SK-N-SH (cell line): ENCODE data around the gene CTSF. TPM values are rescaled to one million over a fixed set of nuclear protein-coding genes. Genes with fewer than 3 reads are reported as not detected.

Experiments
- CTCF ChIA-PET: fragments of 300-600, 350-600 bp; formaldehyde crosslinking; extraction: SDS; loops from one replicate; lab custom pipeline; 2021; lab: Yijun Ruan, JAX
- POLR2A ChIA-PET: fragments of 350-600 bp; sonication (Branson Sonifier 250); formaldehyde crosslinking; extraction: SDS; loops from one replicate; lab custom pipeline; 2020; ENCODE audit warnings: antibody characterized with exemption, inconsistent platforms; lab: Yijun Ruan, JAX
- DNase-seq: peaks from one replicate; pipeline ENCODE4 v3.0.0; 2012
- H2AFZ ChIP-seq: fragments of 200-600 bp; sonication (generic); 2 replicates; pipeline ENCODE4 v1.8.1; 2016; ENCODE audit warnings: antibody characterized with exemption, mild to moderate bottlenecking, low read depth
- H3F3A ChIP-seq: fragments of 200-600 bp; sonication (generic); replicated peaks from 2 replicates; pipeline ENCODE3; 2016; ENCODE audit warnings: antibody characterized with exemption, mild to moderate bottlenecking; ENCODE audit not compliant: insufficient read depth
- H3K27ac ChIP-seq, 2 experiments: fragments of 200-500 bp in 1 of 2; fragments of 200-600 bp in 1 of 2; sonication (Bioruptor generic) in 1 of 2; sonication (generic), shearing (Covaris generic) in 1 of 2; 2 replicates each; pipeline versions ENCODE4 v1.5.1 to v1.6.1; 2014 to 2016; ENCODE audit warnings: low read depth in 2 of 2, inconsistent platforms in 1 of 2, low read length in 1 of 2, mild to moderate bottlenecking in 1 of 2, mixed read lengths in 1 of 2
- H3K27me3 ChIP-seq: fragments of 200-600 bp; sonication (generic), shearing (Covaris generic); 2 replicates; pipeline ENCODE4 v1.6.1; 2016; ENCODE audit warnings: mixed run types; ENCODE audit not compliant: insufficient read depth
- H3K36me3 ChIP-seq, 2 experiments: fragments of 200-500 bp in 1 of 2; fragments of 200-600 bp in 1 of 2; sonication (Bioruptor generic) in 1 of 2; sonication (generic) in 1 of 2; replicated peaks in 1 of 2; 2 replicates each; pipeline versions ENCODE3 to v1.5.1; 2014 to 2016; ENCODE audit warnings: low read length in 1 of 2, mild to moderate bottlenecking in 1 of 2; ENCODE audit not compliant: insufficient read depth in 2 of 2, control insufficient read depth in 1 of 2
- H3K4me1 ChIP-seq, 2 experiments: fragments of 200-500 bp in 1 of 2; fragments of 200-600 bp in 1 of 2; sonication (Bioruptor generic) in 1 of 2; sonication (generic), shearing (Covaris generic) in 1 of 2; 2 replicates each; pipeline versions ENCODE4 v1.5.1 to v1.6.1; 2014 to 2016; ENCODE audit warnings: low read depth in 1 of 2, low read length in 1 of 2, mixed run types in 1 of 2; ENCODE audit not compliant: insufficient read depth in 2 of 2, control insufficient read depth in 1 of 2
- H3K4me2 ChIP-seq: fragments of 200-600 bp; sonication (generic), shearing (Covaris generic); 2 replicates; pipeline ENCODE4 v1.6.1; 2017; ENCODE audit warnings: mixed run types
- H3K4me3 ChIP-seq, 2 experiments: fragments of 200-500 bp in 1 of 2; fragments of 200-600 bp in 1 of 2; sonication (Bioruptor generic) in 1 of 2; sonication (generic), shearing (Covaris generic) in 1 of 2; 2 replicates each; pipeline versions ENCODE4 v1.5.1 to v1.8.1; 2014 to 2016; ENCODE audit warnings: low read depth in 2 of 2, inconsistent platforms in 1 of 2, low read length in 1 of 2, mild to moderate bottlenecking in 1 of 2, mixed read lengths in 1 of 2, moderate library complexity in 1 of 2
- H3K79me2 ChIP-seq: fragments of 200-600 bp; sonication (generic); 2 replicates; pipeline ENCODE4 v1.8.1; 2017; ENCODE audit warnings: mild to moderate bottlenecking; ENCODE audit not compliant: insufficient read depth
- H3K9ac ChIP-seq: fragments of 200-600 bp; sonication (generic); 2 replicates; pipeline ENCODE4 v1.6.1; 2017; ENCODE audit warnings: mixed run types
- H3K9me2 ChIP-seq: fragments of 200-600 bp; sonication (generic); 2 replicates; pipeline ENCODE4 v1.6.1; 2017; ENCODE audit warnings: mixed run types
- H3K9me3 ChIP-seq: fragments of 200-600 bp; sonication (generic); 2 replicates; pipeline ENCODE4 v1.6.1; 2017; ENCODE audit warnings: mixed run types, mild to moderate bottlenecking, moderate library complexity
- H4K20me1 ChIP-seq: fragments of 200-600 bp; sonication (generic); 2 replicates; pipeline ENCODE4 v1.6.1; 2017; ENCODE audit warnings: mild to moderate bottlenecking, mixed run types; ENCODE audit not compliant: insufficient read depth
- CHD2 ChIP-seq: fragments of 150-350 bp; IDR thresholded peaks from 2 replicates; pipeline ENCODE4 v1.6.1; 2018; ENCODE audit warnings: low read length; ENCODE audit not compliant: partially characterized antibody
- EZH2phosphoT487 ChIP-seq: fragments of 200-600 bp; sonication (generic); IDR thresholded peaks from 2 replicates; pipeline ENCODE4 v1.6.1; 2017; ENCODE audit warnings: low read depth, mixed run types, mild to moderate bottlenecking, antibody characterized with exemption, moderate library complexity, borderline replicate concordance
- FOXJ3 ChIP-seq: sonication (generic); formaldehyde crosslinking; IDR thresholded peaks from 2 replicates; pipeline ENCODE4 v1.5.1; 2020; ENCODE audit warnings: mild to moderate bottlenecking, missing genetic modification reagents
- FOXM1 ChIP-seq: IDR thresholded peaks from 2 replicates; pipeline ENCODE4 v1.4.0; 2012; ENCODE audit warnings: low read depth, mild to moderate bottlenecking
- GABPA ChIP-seq: IDR thresholded peaks from 2 replicates; pipeline ENCODE4 v1.4.0; 2012; ENCODE audit warnings: low read depth, mild to moderate bottlenecking
- IRF3 ChIP-seq: fragments of 150-350 bp; IDR thresholded peaks from 2 replicates; pipeline ENCODE4 v1.6.1; 2016; ENCODE audit warnings: mild to moderate bottlenecking, low read depth, low read length
- JUND ChIP-seq: IDR thresholded peaks from 2 replicates; pipeline ENCODE4 v1.4.0; 2012
- MAX ChIP-seq: IDR thresholded peaks from 2 replicates; pipeline ENCODE4 v1.4.0; 2012; ENCODE audit warnings: low read depth
- MEF2A ChIP-seq: IDR thresholded peaks from 2 replicates; pipeline ENCODE4 v1.4.0; 2012; ENCODE audit warnings: low read depth, borderline replicate concordance
- MXI1 ChIP-seq: IDR thresholded peaks from 2 replicates; pipeline ENCODE4 v1.6.1; 2012; ENCODE audit warnings: mild to moderate bottlenecking, low read depth, low read length, improper control_type of control experiment
- NFIC ChIP-seq: IDR thresholded peaks from 2 replicates; pipeline ENCODE4 v1.4.0; 2012; ENCODE audit warnings: borderline replicate concordance
- POLR2AphosphoS5 ChIP-seq: IDR thresholded peaks from 2 replicates; pipeline ENCODE4 v1.6.1; 2012; ENCODE audit warnings: low read depth, low read length
- RAD21 ChIP-seq: IDR thresholded peaks from 2 replicates; pipeline ENCODE4 v1.6.1; 2012; ENCODE audit warnings: mild to moderate bottlenecking, low read length
- RCOR1 ChIP-seq: fragments of 150-350 bp; IDR thresholded peaks from 2 replicates; pipeline ENCODE4 v1.6.1; 2017; ENCODE audit warnings: antibody characterized with exemption, low read length
- RFX5 ChIP-seq: IDR thresholded peaks from 2 replicates; pipeline ENCODE4 v1.6.1; 2012; ENCODE audit warnings: mild to moderate bottlenecking, improper control_type of control experiment, low read length
- RXRA ChIP-seq: IDR thresholded peaks from 2 replicates; pipeline ENCODE4 v1.4.0; 2012; ENCODE audit warnings: low read depth, mild to moderate bottlenecking, borderline replicate concordance
- SIN3A ChIP-seq: IDR thresholded peaks from 2 replicates; pipeline ENCODE4 v1.6.1; 2012; ENCODE audit warnings: low read depth, mild to moderate bottlenecking, low read length, moderate library complexity, borderline replicate concordance
- SMC3 ChIP-seq: IDR thresholded peaks from 2 replicates; pipeline ENCODE4 v1.6.1; 2012; ENCODE audit warnings: low read depth, low read length, improper control_type of control experiment
- TCF12 ChIP-seq: IDR thresholded peaks from 2 replicates; pipeline ENCODE4 v1.4.0; 2012
- TEAD4 ChIP-seq: IDR thresholded peaks from 2 replicates; pipeline ENCODE4 v1.4.0; 2012; ENCODE audit warnings: mild to moderate bottlenecking, borderline replicate concordance; ENCODE audit not compliant: insufficient read depth
- USF1 ChIP-seq: IDR thresholded peaks from 2 replicates; pipeline ENCODE4 v1.4.0; 2012; ENCODE audit warnings: low read depth, borderline replicate concordance
- YY1 ChIP-seq: IDR thresholded peaks from 2 replicates; pipeline ENCODE4 v1.4.0; 2012; ENCODE audit warnings: low read depth, mild to moderate bottlenecking
- WGBS: methylation state at CpG from one replicate; pipeline ENCODE4 v1.1.6; 2017; ENCODE audit warnings: low lambda C conversion rate; 5-methylcytosine and 5-hydroxymethylcytosine counted together
- polyA plus RNA-seq, 3 experiments: library from polyadenylated mRNA; depleted of rRNA; stranded (reverse); fragments of >200 nt; gene quantifications; 2 replicates each; pipeline ENCODE4 v1.2.3, GENCODE V29; 2012

CTSF gene
- polyA plus RNA-seq, 1 of the 3 experiments (the other 2 are of a cell fraction) = 57.2 TPM

- Histone ChIP-seq H3K9me2 (no peaks in the 10 kb centered on the region), H3K27me3 (no peaks in the 10 kb centered on the region), H2AFZ (no peak overlapping the region), H3K4me2 (no peak overlapping the region), H3K9me3 (no peaks in the 10 kb centered on the region), H3K79me2 (peaks cover 7% of the 10 kb centered on the region), H4K20me1 (no peaks in the 10 kb centered on the region), H3K36me3 (no peaks in the 10 kb centered on the region), H3F3A (peaks cover 4% of the 10 kb centered on the region), H3K4me3 (no peak overlapping the region), H3K27ac (no peak overlapping the region), H3K9ac (no peak overlapping the region), H3K4me1 (peaks cover 0 to 10% of the 10 kb centered on the region in 2 experiments; a peak in 1 of 4 replicates)
- no peak for DNase-seq
- CTCF ChIA-PET = no interaction called here
- WGBS = 76% methylated on average over 9 of the region's 11 CpGs
- TF ChIP-seq YY1 (no peak), NFIC (no peak), EZH2phosphoT487 (no peak), TEAD4 (no peak), FOXM1 (no peak), MEF2A (no peak), RXRA (no peak), RAD21 (no peak), GABPA (no peak), MXI1 (no peak), RFX5 (no peak), JUND (no peak), FOXJ3 (no peak), SIN3A (no peak), RCOR1 (no peak)
- POLR2A ChIA-PET = no interaction called here
These were observed 20.4 kb downstream of the CTSF start for GRCh38 chr11:66548041-66548440.

- Histone ChIP-seq H3K27ac (no peak overlapping the region), H3K36me3 (no peaks in the 10 kb centered on the region), H3K4me3 (no peak overlapping the region), H4K20me1 (no peaks in the 10 kb centered on the region), H3F3A (peaks cover 4% of the 10 kb centered on the region), H3K27me3 (no peaks in the 10 kb centered on the region), H3K9me3 (no peaks in the 10 kb centered on the region), H3K4me2 (no peak overlapping the region), H3K9me2 (no peaks in the 10 kb centered on the region), H2AFZ (no peak overlapping the region), H3K79me2 (peaks cover 7% of the 10 kb centered on the region), H3K4me1 (peaks cover 0 to 10% of the 10 kb centered on the region in 2 experiments; a peak in 1 of 4 replicates), H3K9ac (no peak overlapping the region)
- DNase-seq = no peak
- 56% methylated on average over 5 of the region's 5 CpGs for WGBS
- TF ChIP-seq SMC3 (no peak), SIN3A (no peak), JUND (no peak), FOXM1 (no peak), CHD2 (no peak), MXI1 (no peak), USF1 (no peak), IRF3 (no peak), TCF12 (no peak), NFIC (no peak), POLR2AphosphoS5 (no peak), TEAD4 (no peak), RXRA (no peak), MAX (no peak)
- ChIA-PET POLR2A (no interaction called here), CTCF (no interaction called here)
These were observed 20.8 kb downstream of the CTSF start for GRCh38 chr11:66547662-66548009.
